Muscle layer of duodenum (tissue), 2 donors: ENCODE data around the gene NDOR1.

Source experiments
- H3K27ac ChIP-seq: one replicate; pipeline ENCODE4 v1.7.0; 2013; ENCODE audit warnings: mild to moderate bottlenecking, low read length
- H3K27me3 ChIP-seq: one replicate; pipeline ENCODE4 v1.7.0; 2013; ENCODE audit warnings: low read depth, mild to moderate bottlenecking, control low read depth, low read length
- H3K36me3 ChIP-seq, 2 donors: one replicate each; pipeline ENCODE4 v1.7.0; 2013; ENCODE audit warnings: low read length in 2 of 2, control low read depth in 1 of 2, mild to moderate bottlenecking in 1 of 2; ENCODE audit not compliant: insufficient read depth in 2 of 2, control insufficient read depth in 1 of 2
- H3K4me1 ChIP-seq, 2 donors: one replicate each; pipeline ENCODE4 v1.7.0; 2013; ENCODE audit warnings: low read length in 2 of 2, mild to moderate bottlenecking in 2 of 2, control low read depth in 1 of 2, moderate library complexity in 1 of 2; ENCODE audit not compliant: insufficient read depth in 2 of 2, control insufficient read depth in 1 of 2
- H3K4me3 ChIP-seq, 2 donors: one replicate each; pipeline ENCODE4 v1.7.0; 2013; ENCODE audit warnings: low read length in 2 of 2, low read depth in 1 of 2, mild to moderate bottlenecking in 1 of 2
- H3K9me3 ChIP-seq, 2 donors: one replicate each; pipeline ENCODE4 v1.7.0; 2013; ENCODE audit warnings: low read length in 2 of 2, control low read depth in 1 of 2, mild to moderate bottlenecking in 1 of 2; ENCODE audit not compliant: control insufficient read depth in 1 of 2
- donor health status: healthy.

Gene NDOR1

DNA sequence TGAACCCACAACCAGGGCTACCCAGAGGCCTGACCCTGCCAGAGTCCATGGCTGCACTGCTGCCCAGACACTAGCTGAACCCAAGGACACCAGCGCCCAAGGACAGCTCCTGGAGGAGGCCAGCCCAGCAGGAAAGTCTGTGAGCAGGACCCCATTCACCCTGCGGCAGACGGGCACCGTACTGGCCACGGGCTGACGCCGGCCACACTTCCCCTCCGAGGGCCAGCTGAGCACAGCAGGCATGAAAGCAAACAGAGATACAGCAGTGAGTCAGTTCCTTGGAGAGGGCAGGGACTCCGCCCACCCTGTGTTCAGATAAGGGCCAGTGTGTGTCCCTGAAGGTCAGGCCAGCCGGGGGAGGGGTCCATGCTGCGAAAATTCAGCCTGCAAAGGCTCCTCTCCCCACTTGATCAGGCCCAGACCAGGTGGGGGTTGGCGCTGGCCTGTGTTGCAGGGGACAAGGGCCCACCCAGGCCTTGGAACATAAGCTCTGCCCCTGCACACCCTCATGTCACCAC is 13.3 kb downstream of the NDOR1 start:
- peaks cover 0 to 14% of the 10 kb centered on the region in 2 donors for H3K4me1 ChIP-seq
- H3K4me3 ChIP-seq, result no peak overlapping the region
- H3K27ac ChIP-seq, result no peak overlapping the region
- H3K36me3 ChIP-seq, result peaks cover 0 to 8% of the 10 kb centered on the region in 2 donors
- no peaks in the 10 kb centered on the region for H3K27me3 ChIP-seq
- H3K9me3 ChIP-seq, result no peaks in the 10 kb centered on the region

DNA sequence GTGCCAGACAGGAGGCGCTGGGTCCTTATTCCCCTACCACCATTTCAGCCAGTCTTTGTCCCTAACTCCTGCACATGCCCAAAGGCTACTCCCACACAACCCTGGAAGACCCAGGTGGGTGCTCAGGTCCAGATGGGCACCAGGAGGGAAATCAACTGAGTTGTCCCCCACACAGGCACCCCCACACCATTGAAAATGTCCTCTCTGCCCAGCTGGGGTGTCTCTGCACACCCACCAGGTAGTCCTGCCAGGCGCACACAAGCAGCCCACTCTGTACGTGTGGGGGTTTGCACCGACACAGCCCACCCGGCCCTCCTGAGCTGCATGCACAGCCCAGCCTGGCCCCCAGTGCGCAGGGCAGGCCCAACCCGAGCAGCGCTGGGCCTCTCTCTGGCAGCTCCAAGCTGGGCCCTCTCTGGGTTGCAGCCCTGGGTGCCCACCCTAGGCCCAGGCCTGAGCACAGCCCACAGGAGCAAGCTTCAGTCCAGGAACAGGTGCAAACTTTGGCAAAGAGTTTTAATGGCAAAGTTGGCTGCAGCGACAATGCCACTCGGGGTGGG is 14.3 kb downstream of the NDOR1 start:
- no peaks in the 10 kb centered on the region for H3K27me3 ChIP-seq
- peaks cover 0 to 19% of the 10 kb centered on the region in 2 donors for H3K4me1 ChIP-seq
- H3K4me3 ChIP-seq, result no peak overlapping the region
- no peak overlapping the region for H3K27ac ChIP-seq
- H3K36me3 ChIP-seq, result peaks cover 0 to 5% of the 10 kb centered on the region in 2 donors
- no peaks in the 10 kb centered on the region for H3K9me3 ChIP-seq

DNA sequence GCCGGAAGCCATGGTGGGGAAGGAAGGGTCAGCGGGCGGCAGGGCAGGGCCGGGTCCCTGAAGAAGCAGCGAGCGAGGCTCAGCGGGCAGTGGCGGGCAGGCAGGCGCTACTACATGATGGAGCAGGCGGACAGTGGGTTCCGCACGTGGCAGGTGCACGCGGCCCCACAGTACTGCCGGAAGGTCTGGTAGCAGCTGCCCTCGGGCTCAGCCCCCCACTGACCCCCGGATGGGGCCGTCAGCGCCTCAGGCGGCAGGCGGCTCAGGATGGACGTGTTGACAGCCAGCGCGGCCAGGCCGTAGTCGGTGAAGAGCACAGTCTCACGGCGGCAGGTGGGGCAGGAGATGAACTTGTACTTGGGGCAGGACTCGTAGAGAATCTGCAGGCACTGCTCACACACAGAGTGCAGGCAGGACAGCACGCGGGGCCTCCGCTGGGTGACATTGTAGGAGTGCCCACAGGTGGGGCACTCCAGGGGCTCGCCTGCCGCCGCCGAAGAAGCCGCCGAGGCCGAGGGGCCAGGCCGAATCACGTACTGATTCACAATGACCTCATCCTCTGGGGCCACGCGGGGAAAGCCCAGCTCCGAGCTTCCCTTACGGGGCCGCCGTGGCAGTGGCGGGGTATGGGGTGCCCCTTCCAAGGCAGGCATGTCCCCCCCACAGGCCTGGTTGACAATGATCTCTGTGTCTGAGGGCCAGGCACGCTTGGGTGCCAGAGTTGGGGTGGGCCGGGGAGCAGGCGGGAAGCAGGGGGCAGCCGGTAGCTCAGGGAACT is 15.0 kb downstream of the NDOR1 start:
- Histone ChIP-seq H3K27me3 (no peaks in the 10 kb centered on the region), H3K36me3 (no peaks in the 10 kb centered on the region), H3K4me3 (no peak overlapping the region), H3K9me3 (no peaks in the 10 kb centered on the region), H3K4me1 (peaks cover 0 to 19% of the 10 kb centered on the region in 2 donors), H3K27ac (no peak overlapping the region)

DNA sequence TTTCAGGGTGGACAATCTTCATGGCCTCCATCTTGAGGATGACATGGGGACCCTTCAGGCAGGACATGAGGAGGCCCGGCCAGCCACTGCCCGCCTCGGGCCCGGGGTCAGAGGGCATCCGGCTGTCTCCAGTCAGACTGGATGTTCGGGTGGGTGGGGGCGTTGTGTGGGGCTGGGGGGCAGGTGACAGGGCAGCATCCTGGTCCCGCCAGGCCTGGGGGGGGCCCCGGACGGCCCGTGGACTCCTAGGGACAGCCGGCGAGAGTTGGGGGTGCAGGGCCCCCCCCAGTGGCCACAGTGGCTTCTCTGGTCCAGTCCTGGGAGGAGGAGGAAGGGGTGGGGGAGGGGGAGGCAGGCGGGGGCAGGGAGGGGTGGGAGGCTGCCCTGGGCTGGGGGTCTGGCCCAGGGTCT is 15.6 kb downstream of the NDOR1 start:
- Histone ChIP-seq H3K4me3 (no peak overlapping the region), H3K4me1 (peaks cover 0 to 19% of the 10 kb centered on the region in 2 donors), H3K9me3 (no peaks in the 10 kb centered on the region), H3K27ac (no peak overlapping the region), H3K36me3 (no peaks in the 10 kb centered on the region), H3K27me3 (no peaks in the 10 kb centered on the region)

DNA sequence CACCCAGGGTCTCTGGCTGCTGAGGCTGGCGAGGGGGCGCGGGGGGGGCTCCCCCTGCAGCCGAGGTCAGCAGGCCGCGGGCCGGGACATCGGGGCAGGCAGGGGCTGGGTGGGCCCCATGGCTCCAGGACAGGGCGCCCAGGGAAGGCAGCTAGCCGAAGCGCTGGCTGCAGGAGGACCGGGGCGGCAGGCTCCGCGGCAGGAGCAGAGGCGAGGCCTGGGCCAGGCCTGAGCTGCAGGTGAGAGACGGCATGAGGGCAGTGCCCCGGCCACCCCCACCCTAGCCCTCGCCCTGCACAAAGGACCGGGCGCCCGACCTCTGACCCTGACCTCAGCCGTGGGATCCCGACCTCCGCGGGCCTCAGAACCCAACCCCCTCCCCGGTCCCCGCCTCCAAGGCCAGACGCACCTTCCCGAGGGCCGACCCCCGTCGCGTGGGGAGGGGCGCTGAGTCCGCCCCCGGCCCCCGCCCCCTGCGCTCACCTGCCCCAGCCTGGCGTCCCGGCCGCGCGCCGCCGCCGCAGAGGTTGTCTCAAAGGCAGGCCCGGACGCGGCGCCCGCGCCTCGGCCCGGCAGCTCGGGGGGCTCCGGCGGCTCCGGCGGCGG is 16.1 kb downstream of the NDOR1 start:
- no peaks in the 10 kb centered on the region for H3K9me3 ChIP-seq
- H3K27me3 ChIP-seq, result no peaks in the 10 kb centered on the region
- H3K36me3 ChIP-seq, result no peaks in the 10 kb centered on the region
- no peak overlapping the region for H3K27ac ChIP-seq
- peak overlapping the region in 1 of 2 donors; percentile 44 for H3K4me3 ChIP-seq
- peaks cover 0 to 19% of the 10 kb centered on the region in 2 donors for H3K4me1 ChIP-seq

DNA sequence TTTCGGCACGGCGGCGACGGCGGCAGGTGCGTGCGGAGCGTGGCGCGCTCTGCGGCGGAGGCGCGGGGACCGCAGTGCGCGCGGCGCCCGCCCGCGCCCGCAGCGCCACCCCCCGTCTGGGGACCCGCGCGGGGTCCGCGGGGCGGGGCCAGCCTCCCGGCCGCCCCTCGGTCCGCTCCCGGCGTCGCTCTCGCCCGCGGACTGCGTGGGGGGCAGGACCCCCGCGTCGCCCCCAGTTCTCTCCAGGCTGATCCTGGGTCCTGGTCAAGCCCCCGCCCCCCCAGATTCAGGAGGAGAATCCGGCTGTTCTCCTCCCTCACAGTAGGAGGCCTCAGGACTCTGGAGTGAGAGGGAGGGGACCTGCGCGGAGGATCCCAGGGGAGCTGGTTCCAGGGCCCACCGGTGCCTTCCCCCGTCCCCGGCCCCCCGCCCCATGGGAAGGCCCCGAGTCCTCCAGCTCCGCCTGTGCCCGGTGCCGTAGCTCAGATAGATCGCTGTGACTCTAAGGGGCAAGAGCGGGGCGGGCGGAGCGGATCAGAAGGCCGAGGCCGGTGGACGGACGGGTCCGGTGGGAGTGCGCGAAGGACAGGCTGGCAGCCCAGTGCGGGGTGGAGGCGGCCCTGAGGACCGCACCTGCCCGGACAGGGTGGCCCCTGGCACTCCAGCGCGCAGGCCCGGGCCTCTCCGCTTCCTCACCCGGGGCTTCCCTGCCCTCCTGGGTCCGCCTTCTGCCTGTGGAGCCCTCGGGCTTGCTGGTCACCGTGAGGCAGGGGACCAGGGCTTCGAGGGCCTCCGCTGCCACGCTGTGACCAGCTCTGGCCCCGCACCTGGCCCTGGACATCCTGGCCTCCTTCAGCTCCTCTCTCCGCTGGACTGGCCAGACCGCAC is 16.9 kb downstream of the NDOR1 start, which contains the start of gene RNF208:
Gene RNF208 (minus strand): TSS at position 51 of the 888 bp plus-strand sequence. CDS start 1,028 bp downstream, outside the sequence.
- Histone ChIP-seq H3K4me1 (peaks cover 0 to 19% of the 10 kb centered on the region in 2 donors), H3K27ac (peak within 1 kb of the TSS; percentile 45), H3K36me3 (no peaks in the 10 kb centered on the region), H3K27me3 (no peaks in the 10 kb centered on the region), H3K4me3 (peak within 1 kb of the TSS; percentile 67 to 86), H3K9me3 (no peaks in the 10 kb centered on the region)

DNA sequence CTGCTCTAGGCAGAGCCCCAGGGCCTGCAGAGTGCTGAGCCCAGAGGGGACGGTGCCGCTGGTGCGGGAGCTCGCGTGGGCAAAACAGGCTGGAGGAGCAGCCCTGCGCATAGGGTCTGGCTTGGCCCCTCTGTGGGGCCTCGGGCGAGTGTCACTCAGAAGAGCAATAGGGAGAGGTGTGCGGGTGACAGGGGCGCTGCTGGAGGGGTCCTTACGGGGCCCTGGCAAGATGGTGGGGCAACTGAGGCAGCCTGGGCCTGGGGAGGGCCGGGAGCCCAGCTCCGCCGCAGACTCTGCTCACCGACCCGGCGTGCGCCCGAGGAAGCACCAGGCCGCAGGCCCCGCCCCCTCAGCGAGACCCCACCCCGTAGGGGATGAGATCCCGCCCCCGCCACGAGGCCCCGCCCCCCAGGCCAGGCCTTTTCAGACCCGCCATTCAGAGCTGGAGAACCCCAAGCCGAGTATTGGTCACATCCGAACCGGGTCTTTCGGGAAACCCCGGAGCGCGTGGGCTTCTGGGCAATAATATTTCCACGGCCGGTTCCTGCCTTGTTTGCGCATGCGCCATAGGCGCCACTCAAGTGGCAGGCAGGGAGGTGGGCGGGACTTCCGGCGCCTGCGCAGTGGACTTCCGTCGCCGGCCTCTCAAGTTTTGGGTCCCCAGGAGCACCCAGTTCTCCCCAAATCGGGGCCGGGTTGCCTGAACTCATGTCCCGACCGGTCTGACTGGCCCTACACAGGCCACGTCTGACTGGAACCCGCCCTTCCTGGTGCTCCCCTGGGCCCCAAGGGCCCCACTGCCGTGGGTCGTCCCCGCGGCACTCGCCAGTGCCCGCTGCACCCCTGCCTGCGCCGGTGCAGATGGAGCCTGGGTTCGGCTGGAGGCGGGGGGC is 17.8 kb downstream of the NDOR1 start:
- peak overlapping the region; percentile 60 for H3K27ac ChIP-seq

DNA sequence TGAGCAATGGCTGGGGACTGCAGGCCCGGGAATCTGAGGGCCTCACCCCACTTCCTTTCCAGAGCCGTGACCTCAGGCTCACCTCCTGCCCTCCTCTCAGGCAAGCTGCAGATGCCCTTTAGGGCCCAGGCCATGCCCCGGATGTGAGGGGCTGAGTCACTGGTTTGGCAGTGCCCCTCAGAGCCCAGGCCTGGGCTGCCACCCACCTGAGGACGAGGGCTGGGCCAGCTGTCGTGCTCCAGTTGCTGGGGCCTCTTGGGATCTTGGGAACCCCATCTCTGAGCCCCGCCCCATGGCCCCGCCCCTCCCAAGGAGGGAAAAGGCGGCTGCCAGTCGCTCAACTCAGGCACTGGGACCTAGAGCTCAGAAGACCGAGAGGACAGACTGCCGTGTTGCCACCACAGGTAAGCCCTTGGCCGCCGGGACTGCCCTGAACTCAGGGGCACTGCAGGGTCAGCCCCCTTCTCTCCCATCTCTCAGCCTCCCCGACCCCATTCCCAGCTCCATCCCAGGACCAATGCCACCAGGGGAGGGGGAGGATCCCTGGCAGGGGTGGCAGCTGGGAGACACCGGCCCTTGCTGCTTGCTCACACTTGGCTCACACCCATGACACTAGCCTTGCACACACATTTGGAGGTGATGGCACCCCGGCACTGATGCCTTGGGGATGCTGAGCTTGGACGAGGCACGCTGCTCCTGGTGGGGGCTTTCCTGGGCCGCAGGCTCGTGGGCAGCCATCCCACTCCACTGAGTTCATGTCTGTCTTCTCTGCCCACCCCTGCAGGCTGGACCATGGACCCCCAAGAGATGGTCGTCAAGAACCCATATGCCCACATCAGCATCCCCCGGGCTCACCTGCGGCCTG is 19.6 kb downstream of the NDOR1 start, which contains the start of gene CYSRT1:
Gene CYSRT1 (plus strand): TSS at position 345 of the 865 bp plus-strand sequence. CDS start 448 bp downstream, at position 793.
- Histone ChIP-seq H3K27ac (peak within 1 kb of the TSS; percentile 60), H3K4me1 (peaks cover 0 to 19% of the 10 kb centered on the region in 2 donors), H3K4me3 (peak within 1 kb of the TSS; percentile 67 to 86), H3K9me3 (no peaks in the 10 kb centered on the region), H3K36me3 (no peaks in the 10 kb centered on the region), H3K27me3 (peaks cover 9% of the 10 kb centered on the region)

More for the DNA sequence above, 17.8 kb downstream of the NDOR1 start:
- H3K4me3 ChIP-seq, result peak overlapping the region; percentile 67 to 86
- H3K4me1 ChIP-seq, result peaks cover 0 to 19% of the 10 kb centered on the region in 2 donors
- H3K9me3 ChIP-seq, result no peaks in the 10 kb centered on the region
- no peaks in the 10 kb centered on the region for H3K36me3 ChIP-seq
- H3K27me3 ChIP-seq, result no peaks in the 10 kb centered on the region

DNA sequence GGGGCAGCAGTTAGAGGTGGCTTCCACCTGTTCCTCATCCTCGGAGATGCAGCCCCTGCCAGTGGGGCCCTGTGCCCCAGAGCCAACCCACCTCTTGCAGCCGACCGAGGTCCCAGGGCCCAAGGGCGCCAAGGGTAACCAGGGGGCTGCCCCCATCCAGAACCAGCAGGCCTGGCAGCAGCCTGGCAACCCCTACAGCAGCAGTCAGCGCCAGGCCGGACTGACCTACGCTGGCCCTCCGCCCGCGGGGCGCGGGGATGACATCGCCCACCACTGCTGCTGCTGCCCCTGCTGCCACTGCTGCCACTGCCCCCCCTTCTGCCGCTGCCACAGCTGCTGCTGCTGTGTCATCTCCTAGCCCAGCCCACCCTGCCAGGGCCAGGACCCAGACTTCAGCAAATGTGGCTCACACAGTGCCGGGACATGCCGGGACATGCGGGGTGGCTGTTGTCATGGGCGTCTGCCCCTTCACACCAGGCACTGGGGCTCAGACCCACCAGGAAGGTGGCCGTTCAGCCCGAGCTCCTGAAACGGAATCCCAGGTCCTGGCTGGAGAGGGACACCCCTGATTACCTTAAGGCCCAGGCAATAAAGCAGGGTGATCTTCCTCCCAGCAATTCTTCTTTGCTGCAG is 20.3 kb downstream of the NDOR1 start:
- Histone ChIP-seq H3K27me3 (peaks cover 9% of the 10 kb centered on the region), H3K9me3 (no peaks in the 10 kb centered on the region), H3K4me1 (peaks cover 0 to 19% of the 10 kb centered on the region in 2 donors), H3K36me3 (no peaks in the 10 kb centered on the region), H3K27ac (no peak overlapping the region), H3K4me3 (no peak overlapping the region)
